Peyer's patch (tissue), 4 donors: ENCODE results near the gene RELB. TPM values are rescaled to one million over a fixed set of nuclear protein-coding genes. Genes with fewer than 3 reads are reported as not detected.
A peak's percentile ranks its signal among the peaks of the same experiment; 100 is the strongest.

Experiments used
- DNase-seq, 3 donors: peaks; one replicate each; pipeline ENCODE4 v3.0.0-alpha.2; 2017 to 2019
- H3K27ac ChIP-seq, 4 donors: fragments of 200-600 bp; sonication (generic); one replicate each; pipeline ENCODE4 v1.5.1; 2016 to 2019
- H3K27me3 ChIP-seq, 2 donors: fragments of 200-600 bp; sonication (generic); one replicate each; pipeline ENCODE4 v1.5.1; 2019
- H3K36me3 ChIP-seq, 3 donors: fragments of 200-600 bp; sonication (generic); one replicate each; pipeline ENCODE4 v1.5.1; 2016 to 2019
- H3K4me1 ChIP-seq, 4 donors: fragments of 200-600 bp; sonication (generic); one replicate each; pipeline ENCODE4 v1.5.1; 2016 to 2019
- H3K4me3 ChIP-seq, 4 donors: fragments of 200-600 bp; sonication (generic); 1 replicate in 3 of 4; 2 replicates in 1 of 4; pipeline ENCODE4 v1.5.1; 2016 to 2019; ENCODE audit warnings: mild to moderate bottlenecking in 1 of 4
- H3K9me3 ChIP-seq, 4 donors: fragments of 200-600 bp; sonication (generic); one replicate each; pipeline ENCODE4 v1.5.1; 2016 to 2019; ENCODE audit warnings: mild to moderate bottlenecking in 1 of 4
- POLR2A ChIP-seq, 2 donors: fragments of 450-650 bp; IDR thresholded peaks; one replicate each; pipeline ENCODE4 v1.5.1; 2017; ENCODE audit warnings: antibody characterized with exemption in 2 of 2, mild to moderate bottlenecking in 2 of 2, moderate library complexity in 2 of 2
- total RNA-seq, 4 donors: library from RNA; depleted of rRNA; stranded (reverse); fragments of >200 nt; gene quantifications; one replicate each; pipeline ENCODE4 v1.1.0, GENCODE V29; 2016
- TF ChIP-seq, protein P1 (sequence below), 6 experiments: fragments of 450-650 bp in 4 of 6; fragments of 200-600 bp in 2 of 6; sonication (generic) in 1 of 6; IDR thresholded peaks; one replicate each; pipeline ENCODE4 v1.5.1; 2017 to 2019; ENCODE audit warnings: antibody characterized with exemption in 6 of 6, mild to moderate bottlenecking in 3 of 6, moderate library complexity in 1 of 6

Gene RELB
- total RNA-seq, 4 donors from 2014 or later, result 13.3 to 49.8 (median 20.4) TPM

DNA sequence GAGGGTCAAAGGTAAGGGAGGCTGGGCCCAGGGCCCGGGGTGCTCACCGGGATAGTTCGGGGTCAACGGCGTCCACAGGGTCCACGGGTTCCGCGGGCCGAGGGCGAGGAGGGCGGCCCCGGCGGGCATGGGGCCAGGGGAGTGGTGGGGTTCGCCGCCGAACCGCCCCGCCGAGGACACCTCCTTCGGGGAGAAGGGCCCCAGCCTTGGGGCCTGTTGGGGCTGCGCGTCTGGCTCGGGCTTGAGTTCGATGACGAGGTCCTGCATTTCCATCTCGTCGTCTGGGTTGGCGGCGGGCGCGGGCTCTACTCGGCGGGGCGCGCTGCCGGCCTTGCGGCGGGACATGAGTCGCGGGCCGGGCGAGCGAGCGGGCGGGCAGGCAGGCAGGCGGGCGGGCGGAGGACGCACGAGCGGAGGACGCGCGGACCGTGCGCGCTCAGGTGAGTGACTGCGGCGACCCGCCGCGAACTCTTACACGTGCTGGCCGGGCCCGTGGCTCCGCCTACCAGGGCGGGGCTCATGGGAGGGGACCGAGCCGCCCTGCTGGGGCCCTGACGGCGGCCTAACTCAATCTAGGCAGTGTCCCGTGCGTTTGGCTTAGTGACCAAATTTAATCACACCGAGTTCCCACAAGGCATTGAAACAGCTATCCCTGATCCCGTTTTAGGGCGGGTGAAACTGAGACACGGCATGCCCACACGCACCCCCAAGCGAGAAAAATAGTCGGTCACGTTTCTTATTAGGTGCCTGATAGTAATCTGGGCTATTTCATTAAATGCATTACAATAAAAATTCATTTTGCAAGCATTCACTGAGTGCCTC, 75.0 kb downstream of the RELB start, which contains the start of gene ZNF296:
TSS of gene ZNF296 (minus strand) at position 450 of the 822 bp plus-strand sequence. CDS start at position 345, 105 bp downstream.
- DNase-seq, result peak; percentile 91 to 95 (median 92)
- H3K4me1 ChIP-seq, result peaks cover 0 to 47% (median 17%) of the 10 kb centered on the region in 4 donors
- peak within 1 kb of the TSS; percentile 60 to 84 (median 78) for H3K4me3 ChIP-seq
- H3K27ac ChIP-seq, result peak within 1 kb of the TSS; percentile 84 to 95 (median 90)
- no peaks in the 10 kb centered on the region for H3K27me3 ChIP-seq
- H3K9me3 ChIP-seq, result no peaks in the 10 kb centered on the region
- TF ChIP-seq, protein P1, sequence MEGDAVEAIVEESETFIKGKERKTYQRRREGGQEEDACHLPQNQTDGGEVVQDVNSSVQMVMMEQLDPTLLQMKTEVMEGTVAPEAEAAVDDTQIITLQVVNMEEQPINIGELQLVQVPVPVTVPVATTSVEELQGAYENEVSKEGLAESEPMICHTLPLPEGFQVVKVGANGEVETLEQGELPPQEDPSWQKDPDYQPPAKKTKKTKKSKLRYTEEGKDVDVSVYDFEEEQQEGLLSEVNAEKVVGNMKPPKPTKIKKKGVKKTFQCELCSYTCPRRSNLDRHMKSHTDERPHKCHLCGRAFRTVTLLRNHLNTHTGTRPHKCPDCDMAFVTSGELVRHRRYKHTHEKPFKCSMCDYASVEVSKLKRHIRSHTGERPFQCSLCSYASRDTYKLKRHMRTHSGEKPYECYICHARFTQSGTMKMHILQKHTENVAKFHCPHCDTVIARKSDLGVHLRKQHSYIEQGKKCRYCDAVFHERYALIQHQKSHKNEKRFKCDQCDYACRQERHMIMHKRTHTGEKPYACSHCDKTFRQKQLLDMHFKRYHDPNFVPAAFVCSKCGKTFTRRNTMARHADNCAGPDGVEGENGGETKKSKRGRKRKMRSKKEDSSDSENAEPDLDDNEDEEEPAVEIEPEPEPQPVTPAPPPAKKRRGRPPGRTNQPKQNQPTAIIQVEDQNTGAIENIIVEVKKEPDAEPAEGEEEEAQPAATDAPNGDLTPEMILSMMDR (IDR thresholded peaks at IDR 0.05), result peak in 1 of 6 experiments; percentile 13
- peak; percentile 80 to 81 for TF ChIP-seq POLR2A (IDR thresholded peaks at IDR 0.05)
- peaks cover 0 to 13% (median 0%) of the 10 kb centered on the region in 3 donors for H3K36me3 ChIP-seq

DNA sequence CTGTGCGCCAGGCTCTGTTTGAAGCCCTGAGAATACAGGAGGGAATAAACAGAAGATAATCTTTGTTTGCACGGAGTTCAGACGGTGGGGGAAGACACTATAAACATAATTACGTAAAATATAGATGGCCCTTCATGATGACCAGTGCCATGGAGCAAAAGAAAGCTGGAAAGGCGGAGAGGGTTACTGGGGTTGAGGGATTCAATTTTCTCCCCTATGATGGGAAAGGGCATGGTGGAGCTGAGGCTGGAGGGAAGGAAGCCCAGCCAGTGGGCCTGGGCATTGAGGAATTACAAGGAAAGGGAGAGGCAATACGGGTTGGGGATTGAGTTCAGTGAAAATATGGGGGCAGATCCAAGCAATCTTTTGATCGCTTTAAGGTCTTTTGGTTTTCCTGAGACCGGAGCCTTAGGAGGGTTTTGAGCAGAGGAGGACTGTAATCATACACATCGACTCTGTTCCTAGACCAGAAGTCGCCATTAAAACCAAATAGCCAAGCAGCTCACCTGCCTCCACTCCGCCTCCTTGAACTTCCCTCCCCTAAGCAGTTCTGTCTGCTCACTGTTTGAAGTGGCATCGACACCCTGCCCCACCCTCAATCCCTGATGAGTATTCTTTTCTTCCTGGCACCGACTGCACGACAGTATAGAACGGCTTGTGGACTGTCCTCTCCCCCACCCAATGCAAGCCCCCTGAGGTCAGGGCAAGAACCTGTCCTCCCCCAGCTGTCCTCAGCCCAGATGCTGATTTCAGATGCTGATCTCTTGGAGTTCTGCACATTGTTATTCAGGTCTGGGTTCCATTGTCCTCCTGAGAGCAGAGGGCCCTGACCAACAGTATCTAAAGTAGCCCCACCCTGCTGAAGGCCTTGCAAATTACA, 75.8 kb downstream of the RELB start:
- peak overlapping the region in 3 of 4 donors; percentile 60 to 84 (median 82) for H3K4me3 ChIP-seq
- H3K4me1 ChIP-seq, result peaks cover 0 to 49% (median 17%) of the 10 kb centered on the region in 4 donors
- TF ChIP-seq POLR2A (IDR thresholded peaks at IDR 0.05), result no peak
- TF ChIP-seq, protein P1 (IDR thresholded peaks at IDR 0.05), result no peak
- peak overlapping the region; percentile 84 to 95 (median 90) for H3K27ac ChIP-seq
- H3K9me3 ChIP-seq, result no peaks in the 10 kb centered on the region
- no peaks in the 10 kb centered on the region for H3K27me3 ChIP-seq
- peaks cover 0 to 11% (median 0%) of the 10 kb centered on the region in 3 donors for H3K36me3 ChIP-seq
- DNase-seq, result no peak

DNA sequence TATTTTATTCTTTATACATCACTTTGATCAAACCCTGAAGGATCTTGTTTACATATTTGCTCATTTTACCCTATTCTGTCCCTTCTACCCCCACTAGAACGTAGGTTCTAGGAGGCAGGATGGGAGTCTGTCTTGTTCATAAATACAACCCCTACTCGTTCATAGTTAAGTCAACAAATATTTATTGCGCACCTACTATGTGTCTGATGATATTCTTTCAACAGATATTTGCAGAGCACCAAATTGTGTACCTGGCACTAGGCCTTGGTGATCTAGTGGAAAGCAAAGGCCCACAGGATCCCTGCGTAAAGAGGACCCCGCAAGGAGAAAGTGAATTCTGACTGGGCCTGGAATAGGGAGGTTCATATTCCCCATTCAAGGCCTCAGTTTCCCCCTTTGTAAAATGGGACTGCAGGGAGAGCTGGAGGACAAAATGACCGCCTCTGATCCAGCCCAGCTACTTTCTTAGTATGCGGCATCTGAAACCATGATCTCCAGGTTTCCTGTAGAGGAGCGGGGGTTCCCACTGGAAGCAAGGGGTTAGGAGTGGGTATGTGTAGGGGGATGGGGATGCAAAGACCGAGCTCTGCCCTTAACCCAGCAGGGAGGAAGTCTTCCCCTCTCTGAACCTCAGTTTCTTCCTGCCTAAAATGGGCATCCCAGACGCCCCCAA, 77.3 kb downstream of the RELB start:
- no peak for DNase-seq
- H3K27ac ChIP-seq, result peak overlapping the region; percentile 73 to 89 (median 78)
- H3K9me3 ChIP-seq, result no peaks in the 10 kb centered on the region
- TF ChIP-seq POLR2A (IDR thresholded peaks at IDR 0.05), result no peak
- TF ChIP-seq, protein P1 (IDR thresholded peaks at IDR 0.05), result no peak
- H3K4me1 ChIP-seq, result peaks cover 0 to 49% (median 17%) of the 10 kb centered on the region in 4 donors
- peak overlapping the region; percentile 62 to 86 (median 75) for H3K4me3 ChIP-seq
- peaks cover 0 to 13% (median 0%) of the 10 kb centered on the region in 3 donors for H3K36me3 ChIP-seq
- no peaks in the 10 kb centered on the region for H3K27me3 ChIP-seq

DNA sequence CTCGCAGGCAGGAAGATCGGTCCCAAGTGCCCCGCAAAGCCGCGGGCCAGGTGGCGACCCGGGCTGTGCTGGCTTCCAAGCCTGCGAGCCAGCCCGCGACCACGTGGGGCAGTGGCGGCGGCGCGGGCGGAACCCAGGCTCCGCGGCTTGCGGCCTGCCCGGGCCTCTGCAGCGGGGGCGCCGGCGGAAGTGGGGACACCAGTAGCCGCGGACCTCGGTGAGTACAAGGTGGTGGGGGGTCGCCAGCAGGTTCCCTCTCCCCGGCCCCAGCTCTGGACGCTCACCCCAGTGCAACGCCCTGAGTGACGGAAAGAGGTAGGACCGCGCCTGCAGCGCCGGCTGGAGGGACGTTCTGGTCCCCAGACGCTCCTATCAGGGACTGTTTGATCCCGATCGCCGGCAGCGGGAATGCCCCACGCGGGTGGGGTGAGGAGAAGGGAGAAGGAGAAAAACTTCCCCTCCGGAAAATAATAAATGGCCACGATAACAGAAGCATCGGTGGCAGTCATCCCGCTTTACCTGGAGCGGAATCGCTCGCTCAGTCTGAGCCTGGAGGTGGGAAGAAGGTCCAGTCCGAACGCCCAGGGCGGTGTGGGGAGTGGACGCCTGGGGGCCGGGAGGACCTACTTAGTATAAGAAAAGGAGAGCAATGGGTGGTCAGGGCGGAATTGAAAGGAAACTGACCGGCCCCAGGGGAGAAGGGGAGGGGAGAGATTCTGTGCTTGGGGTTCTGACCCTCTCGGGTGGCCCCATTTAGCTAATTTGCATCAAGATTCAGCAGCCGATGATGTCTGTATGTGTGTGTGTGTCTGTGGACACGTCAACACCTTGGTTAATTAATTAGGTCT, 78.0 kb downstream of the RELB start, which contains the start of gene GEMIN7:
TSS of gene GEMIN7 (plus strand) at position 198 of the 848 bp plus-strand sequence. CDS start 10,855 bp downstream, outside the sequence.
- Histone ChIP-seq H3K4me1 (peaks cover 0 to 49% (median 17%) of the 10 kb centered on the region in 4 donors), H3K27me3 (no peaks in the 10 kb centered on the region), H3K27ac (peak within 1 kb of the TSS; percentile 73 to 89 (median 78)), H3K4me3 (peak within 1 kb of the TSS; percentile 62 to 86 (median 75)), H3K36me3 (peaks cover 0 to 13% (median 0%) of the 10 kb centered on the region in 3 donors), H3K9me3 (no peaks in the 10 kb centered on the region)
- peak; percentile 79 to 87 (median 86) for DNase-seq
- TF ChIP-seq, protein P1 (IDR thresholded peaks at IDR 0.05), result peak in 3 of 6 experiments; percentile 9 to 42 (median 20)
- TF ChIP-seq POLR2A (IDR thresholded peaks at IDR 0.05), result peak in 1 of 2 donors; percentile 51
